Ovary (tissue), 3 donors: ENCODE measurements around the gene KCNJ10.

Source experiments
- EP300 ChIP-seq: sonication (generic); formaldehyde crosslinking; IDR thresholded peaks from one replicate; pipeline ENCODE4 v1.6.1; 2017; ENCODE audit warnings: antibody characterized with exemption
- POLR2A ChIP-seq: fragments of 450-650 bp; IDR thresholded peaks from one replicate; pipeline ENCODE4 v1.6.1; 2017; ENCODE audit warnings: antibody characterized with exemption, mild to moderate bottlenecking, moderate library complexity
- TF ChIP-seq, protein P1 (sequence below), 3 donors: fragments of 450-650 bp in 2 of 3; fragments of 200-600 bp in 1 of 3; IDR thresholded peaks; one replicate each; pipeline versions ENCODE4 v1.5.1 to v1.8.0; 2016 to 2022; ENCODE audit warnings: antibody characterized with exemption in 3 of 3, mild to moderate bottlenecking in 1 of 3
- donor health status: DM: no; HTN: no; CAD: no.

DNA sequence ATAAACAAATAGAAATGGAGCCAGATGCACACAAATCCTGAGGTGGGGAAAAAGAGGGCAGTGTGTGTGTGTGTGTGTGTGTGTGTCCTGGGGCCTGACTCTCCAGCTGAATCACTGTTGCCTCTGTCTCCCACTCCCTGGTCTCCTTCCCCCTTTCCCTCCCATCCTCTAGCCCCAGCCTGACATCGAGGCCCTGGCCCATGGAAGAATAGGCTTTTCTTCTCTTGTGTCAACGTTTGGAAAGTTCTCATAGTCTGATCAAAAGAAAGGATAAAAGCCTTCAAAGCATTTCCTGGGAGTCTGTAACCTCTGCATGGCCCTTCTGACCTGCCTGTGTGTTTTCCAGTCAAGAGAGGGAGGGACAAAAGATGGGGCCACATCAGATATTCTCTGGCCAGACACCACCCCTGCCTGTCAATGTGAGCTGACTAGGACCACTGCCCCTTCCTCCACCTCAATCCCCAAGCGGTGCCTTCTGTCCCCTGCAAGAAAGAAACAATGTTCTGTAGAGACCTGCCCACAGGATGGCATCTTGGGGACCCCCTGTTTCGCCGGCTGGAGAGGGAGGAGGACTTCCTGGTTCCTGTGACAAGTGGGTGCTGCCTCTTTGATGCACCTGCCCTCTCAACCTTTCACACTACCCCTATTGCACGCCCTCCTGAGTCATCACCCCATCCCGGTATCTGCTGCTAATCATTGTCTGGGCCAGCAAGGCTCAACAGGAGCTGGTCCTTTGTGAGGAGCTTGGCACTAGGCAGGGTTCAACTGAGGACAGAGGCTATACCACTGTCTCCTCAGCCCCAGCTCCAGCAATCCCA is 16.2 kb downstream of the KCNJ10 start:
- no peak for TF ChIP-seq POLR2A
- TF ChIP-seq, protein P1, sequence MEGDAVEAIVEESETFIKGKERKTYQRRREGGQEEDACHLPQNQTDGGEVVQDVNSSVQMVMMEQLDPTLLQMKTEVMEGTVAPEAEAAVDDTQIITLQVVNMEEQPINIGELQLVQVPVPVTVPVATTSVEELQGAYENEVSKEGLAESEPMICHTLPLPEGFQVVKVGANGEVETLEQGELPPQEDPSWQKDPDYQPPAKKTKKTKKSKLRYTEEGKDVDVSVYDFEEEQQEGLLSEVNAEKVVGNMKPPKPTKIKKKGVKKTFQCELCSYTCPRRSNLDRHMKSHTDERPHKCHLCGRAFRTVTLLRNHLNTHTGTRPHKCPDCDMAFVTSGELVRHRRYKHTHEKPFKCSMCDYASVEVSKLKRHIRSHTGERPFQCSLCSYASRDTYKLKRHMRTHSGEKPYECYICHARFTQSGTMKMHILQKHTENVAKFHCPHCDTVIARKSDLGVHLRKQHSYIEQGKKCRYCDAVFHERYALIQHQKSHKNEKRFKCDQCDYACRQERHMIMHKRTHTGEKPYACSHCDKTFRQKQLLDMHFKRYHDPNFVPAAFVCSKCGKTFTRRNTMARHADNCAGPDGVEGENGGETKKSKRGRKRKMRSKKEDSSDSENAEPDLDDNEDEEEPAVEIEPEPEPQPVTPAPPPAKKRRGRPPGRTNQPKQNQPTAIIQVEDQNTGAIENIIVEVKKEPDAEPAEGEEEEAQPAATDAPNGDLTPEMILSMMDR (IDR thresholded peaks at IDR 0.05), result no peak
- TF ChIP-seq EP300, result no peak
